D721Med (cell line): ENCODE data around the gene NPLOC4.
A peak's percentile ranks its signal among the peaks of the same experiment; 100 is the strongest.

ENCODE experiments used
- DNase-seq: peaks from one replicate; pipeline ENCODE4 v3.0.0; 2011; ENCODE audit warnings: low spot score; ENCODE audit not compliant: insufficient read length
- FAIRE-seq: peaks from 2 replicates; lab custom pipeline; 2011; peaks lifted over from hg19 to GRCh38; lab: Jason Lieb, UNC
- CTCF ChIP-seq: IDR thresholded peaks from 2 replicates; pipeline ENCODE4 v1.5.1; 2012; ENCODE audit warnings: mild to moderate bottlenecking, control low read depth; ENCODE audit not compliant: insufficient read depth; ENCODE audit errors: missing control alignments

NPLOC4 gene

DNA sequence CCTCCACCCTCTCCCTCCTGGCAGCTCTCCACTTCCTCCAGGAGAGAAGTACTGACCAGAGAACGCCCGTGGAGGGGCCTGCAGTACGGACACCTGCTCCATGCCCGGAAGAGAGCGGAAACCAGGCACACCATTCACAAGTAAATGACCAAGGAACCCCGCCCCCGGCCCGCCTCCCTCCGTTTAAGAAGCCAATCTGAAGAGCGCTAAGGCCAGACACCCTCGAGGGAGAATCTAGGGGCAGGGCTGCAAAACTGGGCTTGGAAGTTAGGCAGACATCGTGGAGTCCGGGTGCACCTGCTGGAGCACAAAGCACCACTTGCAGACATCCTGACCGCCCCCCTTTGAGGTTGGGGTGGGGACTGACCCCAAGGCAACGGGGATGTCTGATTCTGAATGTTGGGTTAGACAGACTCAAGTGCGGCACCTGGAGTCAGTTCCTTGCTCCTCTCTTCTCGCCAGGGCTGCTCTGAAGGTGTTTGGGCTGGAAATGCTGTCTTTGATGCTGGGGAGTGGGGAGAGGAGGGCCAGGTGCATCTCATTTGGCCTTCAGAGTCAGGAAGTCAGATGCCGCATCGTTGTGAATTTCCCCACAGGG lies 83.8 kb downstream of the NPLOC4 start:
- DNase-seq, result peak; percentile 89
- peak; percentile 8 for TF ChIP-seq CTCF
- no peak for FAIRE-seq

- FAIRE-seq (no peak), DNase-seq (peak; percentile 96)
- TF ChIP-seq CTCF, result no peak
Measured at GRCh38 chr17:81552244-81553017, 84.5 kb downstream of the NPLOC4 start, which contains the start of gene FAAP100. Gene FAAP100, minus strand, starts transcription at chr17:81552353. Its CDS starts 23 bp downstream, at chr17:81552330.

DNA sequence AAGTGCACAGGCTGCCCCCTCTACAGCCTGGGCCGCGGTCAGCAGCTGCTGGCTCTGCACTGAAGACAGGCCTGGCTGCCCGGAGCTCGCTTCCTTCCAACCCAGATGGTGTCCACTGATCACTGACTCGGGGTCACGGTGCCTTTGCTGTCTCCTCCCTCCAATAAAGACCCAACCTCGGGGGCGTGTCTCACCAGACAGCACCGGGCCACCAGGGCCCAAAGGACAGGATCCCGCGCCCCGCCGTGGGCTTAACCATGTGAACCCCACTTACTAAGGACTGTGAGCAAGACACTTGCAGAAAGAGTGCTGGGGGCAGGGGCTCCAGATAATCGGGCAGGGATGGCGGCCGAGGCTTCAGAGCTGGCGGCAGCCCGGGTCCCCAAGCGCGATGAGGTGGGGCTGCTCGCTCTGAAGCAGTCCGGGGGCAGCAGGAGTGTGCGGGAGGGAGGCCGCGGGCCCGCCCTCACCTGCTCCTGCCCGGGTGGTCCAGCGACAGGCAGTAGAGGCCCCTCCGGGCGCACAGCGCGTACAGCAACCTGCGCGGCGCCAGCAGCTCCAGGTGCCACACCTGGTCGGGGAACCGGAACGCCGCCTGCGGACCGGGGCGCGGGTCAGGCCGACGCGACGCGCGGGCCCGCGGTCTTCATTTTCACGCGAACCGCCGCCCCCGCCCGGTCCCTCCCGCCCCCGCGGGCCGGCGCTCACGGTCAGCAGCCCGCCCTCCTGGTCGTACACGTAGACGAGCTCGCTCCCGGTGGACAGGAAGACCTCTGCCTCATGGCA lies 85.3 kb downstream of the NPLOC4 start:
- TF ChIP-seq CTCF, result no peak
- DNase-seq, result no peak
- no peak for FAIRE-seq

DNA sequence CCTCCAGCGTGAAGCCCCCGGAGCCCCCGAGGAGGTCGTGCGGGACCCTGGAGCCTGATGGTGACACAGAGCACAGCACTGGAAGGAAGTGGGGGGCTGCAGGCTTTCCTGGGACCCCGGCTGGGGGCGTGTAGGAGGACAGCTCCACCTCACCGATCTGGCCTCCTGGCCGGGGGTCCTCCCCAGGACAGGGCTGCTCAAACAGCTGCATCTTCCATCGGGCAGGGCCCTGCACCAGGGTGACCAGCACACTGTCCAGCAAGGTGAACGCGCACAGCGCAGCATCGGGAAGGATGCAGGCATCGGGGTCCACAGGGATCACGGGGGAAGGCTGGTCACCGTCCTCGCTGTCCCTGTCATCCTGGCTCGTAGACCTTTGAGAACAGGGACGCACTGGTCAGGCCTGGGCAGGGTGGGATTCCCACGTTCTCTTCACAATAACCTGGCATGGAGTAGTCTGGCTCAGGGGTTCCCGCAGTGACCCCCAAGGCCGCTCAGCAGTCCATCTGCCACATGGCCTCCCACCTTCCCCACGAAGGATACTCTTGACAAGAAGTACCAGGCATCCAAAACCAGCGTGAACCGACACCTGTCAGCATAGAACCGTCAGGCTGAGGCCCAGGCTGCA lies 86.0 kb downstream of the NPLOC4 start:
- DNase-seq, result no peak
- no peak for FAIRE-seq
- TF ChIP-seq CTCF, result no peak

- no peak for TF ChIP-seq CTCF
- DNase-seq (no peak), FAIRE-seq (no peak)
Measured at GRCh38 chr17:81550285-81550684, 86.6 kb downstream of the NPLOC4 start.

- TF ChIP-seq CTCF, result no peak
- FAIRE-seq, result no peak
- DNase-seq, result no peak
Measured at GRCh38 chr17:81549826-81550225, 87.1 kb downstream of the NPLOC4 start.
